ENCODE measurements around the gene TP53RK. TPM values are rescaled to one million over a fixed set of nuclear protein-coding genes. Genes with fewer than 3 reads are reported as not detected.
A peak's percentile ranks its signal among the peaks of the same experiment; 100 is the strongest.

TP53RK gene
- total and polyA plus RNA-seq, 7 experiments from 2014 or later, result 4.4 to 27.7 (median 16.2) TPM

- no peak overlapping the region for H3K4me3 ChIP-seq (ENCODE audit: low read length)
- H3K27me3 ChIP-seq (ENCODE audit: control insufficient read depth in 2 of 2, insufficient read depth in 2 of 2, low read length in 2 of 2), result peaks cover 0 to 7% of the 10 kb centered on the region in 2 donors
- DNase-seq (no peak), ATAC-seq (no peak)
- peaks cover 0 to 6% (median 0%) of the 10 kb centered on the region in 11 donors for H3K9me3 Mint-ChIP-seq
- POLR2A ChIA-PET, result no interaction called here
- H3K9me3 ChIP-seq (ENCODE audit: control insufficient read depth in 2 of 3, low read length in 3 of 3), result no peaks in the 10 kb centered on the region
- no peak overlapping the region for H3K27ac Mint-ChIP-seq
- H3K27ac ChIP-seq (ENCODE audit: low read depth, low read length), result no peak overlapping the region
- H3K4me1 ChIP-seq (ENCODE audit: control insufficient read depth in 2 of 2, insufficient read depth in 2 of 2, low read length in 2 of 2), result peaks cover 0 to 4% of the 10 kb centered on the region in 2 donors
- peaks cover 5 to 10% (median 9%) of the 10 kb centered on the region in 7 donors for H3K4me1 Mint-ChIP-seq
- peaks cover 0 to 4% (median 0%) of the 10 kb centered on the region in 5 donors for H3K36me3 Mint-ChIP-seq
- peaks cover 27 to 53% (median 48%) of the 10 kb centered on the region in 5 donors for H3K27me3 Mint-ChIP-seq
- intact Hi-C loops (cut with micrococcal nuclease), result no loop called here
- no peak overlapping the region for H3K4me3 Mint-ChIP-seq
- no peaks in the 10 kb centered on the region for H3K36me3 ChIP-seq (ENCODE audit: control insufficient read depth in 2 of 3, insufficient read depth in 3 of 3, low read length in 3 of 3)
- CTCF ChIA-PET, result no interaction called here
Measured at GRCh38 chr20:46713957-46714834, 25.0 kb upstream of the TP53RK start.

GRCh38 chr20:46712056-46712636 lies 22.9 kb upstream of the TP53RK start:
- ATAC-seq, result no peak
- CTCF ChIA-PET, result no interaction called here
- H3K27me3 Mint-ChIP-seq, result peaks cover 44 to 65% (median 63%) of the 10 kb centered on the region in 5 donors

GRCh38 chr20:46710153-46710913 lies 21.1 kb upstream of the TP53RK start:
- Mint-ChIP-seq H3K27me3 (peaks cover 59 to 73% (median 65%) of the 10 kb centered on the region in 5 donors), H3K9me3 (peaks cover 0 to 16% (median 8%) of the 10 kb centered on the region in 11 donors), H3K4me3 (peak overlapping the region; percentile 26 to 80 (median 70)), H3K36me3 (peaks cover 0 to 9% (median 3%) of the 10 kb centered on the region in 5 donors), H3K4me1 (peaks cover 8 to 15% (median 12%) of the 10 kb centered on the region in 7 donors), H3K27ac (peak overlapping the region in 1 of 9 donors; percentile 10)
- DNase-seq (no peak), ATAC-seq (no peak)
- intact Hi-C loops (cut with micrococcal nuclease), result no loop called here
- no peaks in the 10 kb centered on the region for H3K36me3 ChIP-seq (ENCODE audit: control insufficient read depth in 2 of 3, insufficient read depth in 3 of 3, low read length in 3 of 3)
- ChIA-PET POLR2A (no interaction called here), CTCF (no interaction called here)
- H3K27me3 ChIP-seq (ENCODE audit: control insufficient read depth in 2 of 2, insufficient read depth in 2 of 2, low read length in 2 of 2), result peaks cover 3 to 7% of the 10 kb centered on the region in 2 donors
- peak overlapping the region; percentile 33 for H3K4me3 ChIP-seq (ENCODE audit: low read length)
- H3K9me3 ChIP-seq (ENCODE audit: control insufficient read depth in 2 of 3, low read length in 3 of 3), result peaks cover 0 to 10% (median 0%) of the 10 kb centered on the region in 3 experiments
- H3K27ac ChIP-seq (ENCODE audit: low read depth, low read length), result no peak overlapping the region
- H3K4me1 ChIP-seq (ENCODE audit: control insufficient read depth in 2 of 2, insufficient read depth in 2 of 2, low read length in 2 of 2), result peaks cover 0 to 4% of the 10 kb centered on the region in 2 donors

More at GRCh38 chr20:46712056-46712636, 22.9 kb upstream of the TP53RK start:
- H3K36me3 Mint-ChIP-seq, result peaks cover 0 to 4% (median 0%) of the 10 kb centered on the region in 5 donors
- Histone ChIP-seq H3K36me3 (ENCODE audit: control insufficient read depth in 2 of 3, insufficient read depth in 3 of 3, low read length in 3 of 3) (no peaks in the 10 kb centered on the region), H3K9me3 (ENCODE audit: control insufficient read depth in 2 of 3, low read length in 3 of 3) (peaks cover 0 to under 1% (median 0%) of the 10 kb centered on the region in 3 experiments), H3K27me3 (ENCODE audit: control insufficient read depth in 2 of 2, insufficient read depth in 2 of 2, low read length in 2 of 2) (peaks cover 3 to 7% of the 10 kb centered on the region in 2 donors), H3K4me1 (ENCODE audit: control insufficient read depth in 2 of 2, insufficient read depth in 2 of 2, low read length in 2 of 2) (peaks cover 0 to 4% of the 10 kb centered on the region in 2 donors), H3K4me3 (ENCODE audit: low read length) (no peak overlapping the region), H3K27ac (ENCODE audit: low read depth, low read length) (no peak overlapping the region)
- no peak overlapping the region for H3K27ac Mint-ChIP-seq
- H3K4me3 Mint-ChIP-seq, result no peak overlapping the region
- POLR2A ChIA-PET, result no interaction called here
- intact Hi-C loops (cut with micrococcal nuclease), result no loop called here
- peaks cover 8 to 15% (median 12%) of the 10 kb centered on the region in 7 donors for H3K4me1 Mint-ChIP-seq
- DNase-seq, result no peak
- peaks cover 0 to 4% (median 0%) of the 10 kb centered on the region in 11 donors for H3K9me3 Mint-ChIP-seq

- peaks cover 0 to 4% of the 10 kb centered on the region in 2 donors for H3K4me1 ChIP-seq (ENCODE audit: control insufficient read depth in 2 of 2, insufficient read depth in 2 of 2, low read length in 2 of 2)
- intact Hi-C loops (cut with micrococcal nuclease), result no loop called here
- H3K9me3 Mint-ChIP-seq, result peaks cover 0 to 16% (median 8%) of the 10 kb centered on the region in 11 donors
- H3K4me3 ChIP-seq (ENCODE audit: low read length), result peak within 1 kb of the TSS; percentile 33
- POLR2A ChIA-PET, result no interaction called here
- CTCF ChIA-PET, result no interaction called here
- H3K27ac ChIP-seq (ENCODE audit: low read depth, low read length), result no peak within 1 kb of the TSS
- DNase-seq, result no peak
- H3K36me3 Mint-ChIP-seq, result peaks cover 0 to 9% (median 3%) of the 10 kb centered on the region in 5 donors
- ATAC-seq, result peak; percentile 59
- peak within 1 kb of the TSS in 1 of 9 donors; percentile 10 for H3K27ac Mint-ChIP-seq
- H3K9me3 ChIP-seq (ENCODE audit: control insufficient read depth in 2 of 3, low read length in 3 of 3), result peaks cover 0 to 10% (median 0%) of the 10 kb centered on the region in 3 experiments
- H3K4me3 Mint-ChIP-seq, result peak within 1 kb of the TSS; percentile 57 to 83 (median 76)
- peaks cover 8 to 15% (median 12%) of the 10 kb centered on the region in 7 donors for H3K4me1 Mint-ChIP-seq
- peaks cover 3 to 7% of the 10 kb centered on the region in 2 donors for H3K27me3 ChIP-seq (ENCODE audit: control insufficient read depth in 2 of 2, insufficient read depth in 2 of 2, low read length in 2 of 2)
- H3K36me3 ChIP-seq (ENCODE audit: control insufficient read depth in 2 of 3, insufficient read depth in 3 of 3, low read length in 3 of 3), result no peaks in the 10 kb centered on the region
- H3K27me3 Mint-ChIP-seq, result peaks cover 55 to 73% (median 66%) of the 10 kb centered on the region in 5 donors
Measured at GRCh38 chr20:46709459-46710152, 20.4 kb upstream of the TP53RK start, which contains the start of gene SLC2A10. SLC2A10 (plus strand) TSS chr20:46709649; CDS start chr20:46709737, 88 bp downstream.

- H3K4me1 ChIP-seq (ENCODE audit: control insufficient read depth in 2 of 2, insufficient read depth in 2 of 2, low read length in 2 of 2), result peaks cover 0 to 4% of the 10 kb centered on the region in 2 donors
- H3K27me3 ChIP-seq (ENCODE audit: control insufficient read depth in 2 of 2, insufficient read depth in 2 of 2, low read length in 2 of 2), result peaks cover 3 to 7% of the 10 kb centered on the region in 2 donors
- no peak overlapping the region for H3K4me3 ChIP-seq (ENCODE audit: low read length)
- CTCF ChIA-PET, result no interaction called here
- H3K27ac ChIP-seq (ENCODE audit: low read depth, low read length), result no peak overlapping the region
- Mint-ChIP-seq H3K36me3 (peaks cover 0 to 9% (median 3%) of the 10 kb centered on the region in 5 donors), H3K4me1 (peaks cover 8 to 15% (median 12%) of the 10 kb centered on the region in 7 donors), H3K9me3 (peaks cover 0 to 17% (median 11%) of the 10 kb centered on the region in 11 donors), H3K27ac (no peak overlapping the region), H3K27me3 (peaks cover 54 to 72% (median 67%) of the 10 kb centered on the region in 5 donors), H3K4me3 (peak overlapping the region; percentile 26 to 83 (median 60))
- POLR2A ChIA-PET, result no interaction called here
- H3K9me3 ChIP-seq (ENCODE audit: control insufficient read depth in 2 of 3, low read length in 3 of 3), result peaks cover 0 to 10% (median 0%) of the 10 kb centered on the region in 3 experiments
- intact Hi-C loops (cut with micrococcal nuclease), result no loop called here
- ATAC-seq (no peak), DNase-seq (no peak)
- no peaks in the 10 kb centered on the region for H3K36me3 ChIP-seq (ENCODE audit: control insufficient read depth in 2 of 3, insufficient read depth in 3 of 3, low read length in 3 of 3)
Measured at GRCh38 chr20:46709055-46709458, 19.8 kb upstream of the TP53RK start.
